ENCODE data around the gene ANAPC5.
"Not testable (repeated sequence)": the region's sequence is repeated elsewhere in the genome, so short reads cannot be mapped to it uniquely, and the experiment has no call there.

The ANAPC5 gene

DNA sequence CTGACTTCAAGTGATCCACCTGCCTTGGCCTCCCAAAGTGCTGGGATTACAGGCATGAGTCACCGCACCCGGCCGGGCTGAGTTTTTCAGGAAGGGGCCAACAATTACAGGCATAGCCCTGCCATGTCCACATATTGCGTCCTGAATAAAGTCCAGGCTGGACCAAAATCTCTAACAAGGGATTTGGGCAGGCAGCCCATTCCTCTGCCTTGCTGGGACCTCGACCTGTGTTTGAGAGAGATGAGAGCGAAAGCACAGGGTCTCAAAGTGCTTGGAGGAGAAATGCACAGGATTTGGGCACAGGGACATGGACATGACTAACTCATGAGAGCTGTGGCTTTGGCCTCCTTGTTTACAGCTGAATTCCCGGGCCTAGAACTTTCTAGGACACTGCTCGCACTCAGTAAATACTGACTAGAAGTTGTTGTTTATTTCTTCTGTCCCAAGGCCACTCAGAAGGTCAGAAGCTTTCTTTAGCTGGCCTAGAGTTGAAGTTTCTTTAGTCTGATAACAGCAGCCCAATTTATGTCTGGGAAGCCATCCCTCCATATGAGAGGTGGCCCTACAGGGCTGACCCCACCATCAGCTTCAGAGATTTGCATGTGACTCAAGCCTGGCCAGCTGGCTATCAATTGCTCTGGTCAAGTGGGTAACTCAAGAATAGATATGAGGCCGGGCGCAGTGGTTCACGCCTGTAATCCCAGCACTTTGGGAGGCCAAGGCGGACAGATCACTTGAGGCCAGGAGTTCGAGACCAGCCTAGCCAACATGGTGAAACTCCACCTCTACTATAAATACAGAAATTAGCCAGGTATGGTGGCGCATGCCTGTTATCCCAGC, 67.4 kb downstream of the ANAPC5 start:
- no peak for DNase-seq

DNA sequence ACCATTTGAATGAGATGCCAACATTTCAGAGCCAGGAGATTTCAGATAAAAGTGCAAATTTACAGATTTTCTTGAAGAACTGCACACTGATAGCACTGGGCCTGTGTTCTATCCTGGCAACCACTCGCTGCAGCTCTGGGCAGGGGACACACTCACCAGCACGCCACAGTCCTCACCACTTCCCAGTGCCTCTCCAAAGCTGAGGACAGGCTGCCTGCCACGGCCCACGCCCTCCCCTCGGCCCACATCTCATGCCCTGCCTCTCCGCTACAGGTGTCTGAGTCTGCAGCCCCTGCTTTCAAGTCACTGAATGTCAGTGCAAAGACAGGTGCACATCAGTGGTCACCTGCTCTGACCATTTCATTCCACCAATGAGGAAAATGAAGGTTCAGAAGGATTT, 68.4 kb downstream of the ANAPC5 start:
- DNase-seq: no peak

DNA sequence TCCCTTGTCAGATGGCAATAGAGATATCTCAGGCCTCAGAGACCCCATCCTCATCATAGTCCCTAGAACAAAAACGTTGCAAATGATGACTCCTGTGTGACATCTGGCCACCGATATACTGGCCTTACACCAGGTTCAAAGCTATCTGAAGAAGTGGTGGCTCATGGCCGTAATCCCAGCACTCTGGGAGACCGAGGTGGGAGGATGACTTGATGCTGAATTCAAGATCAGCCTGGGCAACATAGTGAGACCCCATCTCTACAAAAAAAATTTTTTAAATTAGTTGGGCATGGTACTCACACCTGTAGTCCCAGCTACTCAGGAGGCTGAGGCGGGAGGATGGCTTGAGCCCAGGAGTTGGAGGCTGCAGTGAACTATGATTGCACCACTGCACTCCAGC, 68.8 kb downstream of the ANAPC5 start:
- no peak for DNase-seq

DNA sequence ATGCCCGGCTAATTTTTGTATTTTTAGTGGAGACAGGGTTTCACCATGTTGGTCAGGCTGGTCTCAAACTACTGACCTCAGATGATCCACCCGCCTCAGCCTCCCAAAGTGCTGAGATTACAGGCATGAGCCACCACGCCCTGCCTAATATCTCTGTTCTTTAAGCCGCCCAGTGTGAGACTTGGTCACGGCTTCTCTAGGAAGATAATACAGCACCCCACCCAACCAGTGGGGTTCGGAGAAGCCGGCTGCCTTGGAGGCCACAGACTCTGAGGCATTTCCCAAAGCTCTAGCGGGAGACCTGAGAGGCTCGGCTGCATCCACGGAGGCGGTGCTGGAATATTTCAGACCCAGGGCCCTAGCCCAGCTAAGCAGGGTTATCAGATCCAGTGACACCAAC, 69.3 kb downstream of the ANAPC5 start:
- not testable (repeated sequence) for DNase-seq

DNA sequence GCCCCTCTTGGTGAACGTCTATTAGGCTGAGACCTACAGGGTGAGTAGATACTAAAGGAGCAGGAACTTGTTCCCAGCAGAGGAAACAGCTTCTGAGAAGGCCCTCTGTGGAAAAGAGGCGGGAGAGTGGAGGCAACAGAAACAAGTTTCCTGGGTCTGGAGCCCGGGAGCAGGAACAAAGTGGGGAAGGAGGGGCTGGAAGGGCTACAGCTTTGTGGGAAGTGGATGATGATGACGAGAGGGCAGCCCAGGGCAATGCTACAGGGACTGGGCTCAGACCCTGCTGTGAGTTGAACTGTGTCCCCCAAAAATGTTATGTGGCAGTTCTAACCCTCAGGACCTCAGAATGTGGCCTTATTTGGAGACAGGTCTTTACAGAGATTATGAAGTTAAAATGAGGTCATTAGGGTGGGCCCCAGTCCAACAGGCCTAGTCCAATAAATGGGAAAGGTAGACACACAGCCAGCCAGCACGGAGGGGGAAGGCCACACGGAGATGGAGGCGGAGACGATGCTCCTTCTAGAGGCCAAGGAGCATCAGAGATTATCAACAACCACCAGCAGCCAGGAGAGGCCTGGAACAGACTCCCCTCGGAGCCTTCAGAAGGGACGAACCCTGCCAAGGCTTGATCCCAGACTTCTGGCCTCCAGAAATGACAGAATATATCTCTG, 70.0 kb downstream of the ANAPC5 start:
- no peak for DNase-seq

DNA sequence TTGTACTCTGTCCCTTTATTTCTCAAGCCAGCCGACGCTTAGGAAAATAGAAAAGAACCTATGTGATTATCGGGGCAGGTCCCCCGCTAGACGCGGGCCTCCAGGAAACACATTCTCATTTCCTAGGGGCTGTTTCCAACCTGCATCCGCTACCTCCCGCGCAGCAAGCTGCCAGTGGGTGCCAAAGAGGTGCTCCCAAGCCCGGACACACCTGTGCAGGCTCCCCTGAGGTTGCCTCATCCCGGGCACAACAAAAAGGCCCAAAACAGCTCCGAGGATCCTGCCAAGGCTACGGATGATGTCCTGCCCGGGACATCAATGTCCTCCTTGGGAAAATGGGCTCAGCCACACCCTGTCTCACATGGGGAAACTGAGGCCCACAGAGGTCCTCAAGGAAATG, 71.1 kb downstream of the ANAPC5 start:
- DNase-seq: not testable (repeated sequence)

DNA sequence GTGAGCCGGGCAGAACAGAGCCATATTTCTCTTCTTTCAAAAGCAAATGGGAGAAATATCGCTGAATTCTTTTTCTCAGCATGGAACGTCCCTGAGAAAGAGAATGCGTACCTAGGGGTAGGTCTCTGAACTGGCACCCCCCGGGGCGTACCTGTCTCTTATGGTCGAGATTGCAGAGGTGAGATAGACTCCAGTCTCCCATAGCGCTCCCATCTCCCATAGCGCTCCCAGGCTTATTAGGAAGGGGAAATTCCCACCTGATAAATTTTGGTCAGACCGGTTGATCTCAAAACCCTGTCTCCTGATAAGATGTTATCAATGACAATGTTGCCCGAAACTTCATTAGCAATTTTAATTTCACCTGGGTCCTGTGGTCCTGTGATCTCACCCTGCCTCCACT, 71.7 kb downstream of the ANAPC5 start:
- not testable (repeated sequence) for DNase-seq

DNA sequence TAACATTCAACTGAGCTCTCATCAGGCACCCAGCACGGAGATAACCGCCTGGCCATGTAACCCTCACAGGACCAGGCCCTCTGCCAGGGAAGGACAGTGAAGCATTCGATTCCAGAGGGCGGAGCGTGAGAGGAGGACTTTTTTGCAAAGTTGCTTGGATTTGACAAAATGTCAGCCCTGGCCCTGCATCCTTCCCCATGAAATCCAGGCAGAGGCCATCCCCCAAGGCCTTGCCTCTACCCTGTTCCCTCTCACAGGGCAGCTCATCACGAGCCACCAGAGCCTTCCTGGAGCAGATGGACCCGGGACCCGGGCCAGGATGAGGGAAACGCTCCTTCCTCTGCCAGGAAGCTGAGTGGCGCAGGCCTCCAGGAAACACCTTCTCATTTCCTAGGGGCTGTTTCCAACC, 72.7 kb downstream of the ANAPC5 start:
- no peak for DNase-seq

DNA sequence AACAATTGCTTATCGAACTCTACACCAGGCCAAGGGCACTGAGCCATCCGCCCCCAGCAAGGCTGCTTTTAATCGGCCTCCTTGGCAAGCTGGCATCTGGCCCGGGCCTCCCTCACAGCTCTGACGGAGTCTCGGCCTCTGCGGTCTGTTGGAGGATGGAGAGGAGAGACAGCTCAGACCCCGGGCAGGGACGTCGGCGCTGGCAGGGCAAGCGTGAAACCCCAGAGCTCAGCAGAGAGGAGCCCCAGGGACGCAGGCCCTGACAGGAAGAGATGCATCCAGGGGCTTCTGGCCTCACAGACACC, 73.2 kb downstream of the ANAPC5 start:
- DNase-seq: no peak

DNA sequence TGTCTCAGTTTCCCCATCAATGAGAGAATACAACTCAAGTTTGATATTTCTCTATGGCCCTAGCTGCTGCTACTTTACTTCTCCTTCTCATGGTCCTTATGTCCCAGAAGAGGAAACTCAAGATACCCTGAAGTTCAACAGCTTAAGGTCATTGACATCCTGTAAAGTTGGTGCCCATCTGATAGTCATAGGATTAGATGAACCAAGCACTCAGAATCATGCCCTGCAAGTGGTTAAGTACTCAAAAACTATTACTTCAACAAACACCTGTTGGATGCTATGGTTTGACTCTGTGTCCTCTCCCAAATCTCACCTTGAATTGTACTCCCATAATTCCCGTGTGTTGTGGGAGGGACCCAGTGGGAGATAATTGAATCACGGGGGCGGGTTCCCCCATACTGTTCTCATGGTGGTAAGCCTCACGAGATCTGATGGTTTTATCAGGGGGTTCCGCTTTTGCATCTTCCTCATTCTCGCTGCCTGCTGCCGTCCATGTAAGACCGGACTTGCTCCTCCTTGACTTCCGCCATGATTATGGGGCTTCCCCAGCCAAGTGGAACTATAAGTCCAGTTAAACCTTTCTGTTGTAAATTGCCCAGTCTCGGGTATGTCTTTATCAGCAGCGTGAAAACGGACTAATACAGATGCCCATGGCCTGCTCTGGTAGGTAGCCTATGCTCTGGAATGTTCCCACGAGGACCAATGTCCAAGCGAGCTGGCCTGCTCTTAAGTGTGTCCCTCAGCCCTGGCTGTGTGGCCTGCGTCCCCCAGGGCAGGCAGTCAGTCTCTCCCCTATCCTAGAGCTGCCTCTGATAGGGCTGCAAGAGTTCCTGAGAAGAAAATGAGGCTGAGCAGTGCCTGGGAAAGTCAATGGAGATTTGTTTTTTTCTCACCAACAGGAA, 73.8 kb downstream of the ANAPC5 start:
- DNase-seq: no peak

DNA sequence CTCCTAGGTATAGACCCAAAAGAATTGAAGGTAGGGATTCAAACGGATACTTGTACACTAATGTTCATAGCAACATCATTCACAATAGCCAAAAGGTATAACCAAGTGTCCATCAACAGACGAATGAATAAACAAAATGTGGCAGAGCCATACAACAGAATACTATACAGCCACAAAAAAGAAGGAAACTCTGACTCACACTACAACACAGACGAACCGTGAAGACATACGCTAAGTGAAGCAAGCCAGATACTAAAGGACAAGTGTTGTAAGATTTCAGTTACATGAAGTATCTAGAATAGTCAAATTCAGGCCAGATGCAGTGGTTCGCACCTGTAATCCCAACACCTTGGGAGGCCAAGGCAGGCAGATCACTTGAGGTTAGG, 74.8 kb downstream of the ANAPC5 start:
- no peak for DNase-seq

DNA sequence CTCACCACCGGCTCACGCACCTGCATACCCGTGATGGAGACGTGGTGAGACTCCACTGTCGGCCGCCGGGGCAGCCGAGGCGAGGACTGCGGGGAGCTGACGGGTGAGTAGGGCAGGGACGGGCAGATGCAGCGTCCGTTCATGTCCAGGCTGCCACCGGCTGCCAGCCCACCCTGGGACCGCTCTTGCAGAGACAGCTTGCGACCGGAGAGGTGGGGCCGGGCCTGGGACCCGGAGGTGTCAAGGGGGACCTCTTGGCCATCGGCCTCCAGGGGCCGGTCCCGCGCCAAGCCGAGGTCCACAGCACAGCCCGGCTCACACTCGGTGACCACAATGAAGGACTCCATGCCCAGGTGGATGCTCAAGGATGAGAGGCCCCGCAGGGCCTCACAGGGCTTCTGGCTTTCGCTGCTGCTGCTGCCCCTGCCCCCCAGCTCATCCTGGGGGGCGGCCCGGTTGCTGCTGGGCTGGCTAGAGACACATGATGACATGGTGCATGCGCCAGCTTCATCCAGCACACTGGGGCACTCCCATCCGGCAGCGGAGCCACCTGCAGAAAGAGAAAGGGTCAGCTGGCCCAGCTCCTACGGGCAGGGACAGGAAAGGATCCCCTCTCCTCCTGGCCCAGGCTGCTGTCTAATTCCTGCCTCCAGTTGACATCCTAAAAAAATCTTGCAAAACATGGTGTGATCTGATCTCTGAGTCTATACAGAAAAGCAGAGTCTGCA, 78.0 kb downstream of the ANAPC5 start:
- DNase-seq: no peak

DNA sequence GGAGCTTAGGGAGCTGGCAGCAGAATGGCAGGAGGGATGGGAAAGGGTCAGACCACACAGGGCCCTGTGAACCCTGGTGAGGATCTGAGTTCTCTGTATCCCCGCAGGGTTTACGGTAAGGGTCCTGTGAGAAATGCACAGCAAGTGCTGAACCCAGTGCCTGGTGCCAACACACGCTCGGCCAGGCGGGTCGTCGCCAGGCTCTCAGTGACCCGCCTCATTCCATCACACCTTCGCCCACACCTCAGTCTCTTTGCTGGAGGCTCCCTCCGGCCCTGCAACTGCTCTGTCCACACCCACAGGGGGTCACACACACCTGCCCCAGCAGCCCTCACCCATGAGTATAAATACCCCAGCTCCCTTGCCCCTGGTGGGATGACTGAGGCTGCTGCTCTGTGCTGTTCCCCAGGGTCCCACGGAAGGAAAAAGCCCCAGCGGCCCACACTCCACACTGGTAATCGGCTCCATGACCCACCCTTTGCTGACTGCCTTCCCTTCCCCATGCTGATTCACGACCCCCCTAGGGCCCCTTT, 78.8 kb downstream of the ANAPC5 start:
- DNase-seq: no peak

DNA sequence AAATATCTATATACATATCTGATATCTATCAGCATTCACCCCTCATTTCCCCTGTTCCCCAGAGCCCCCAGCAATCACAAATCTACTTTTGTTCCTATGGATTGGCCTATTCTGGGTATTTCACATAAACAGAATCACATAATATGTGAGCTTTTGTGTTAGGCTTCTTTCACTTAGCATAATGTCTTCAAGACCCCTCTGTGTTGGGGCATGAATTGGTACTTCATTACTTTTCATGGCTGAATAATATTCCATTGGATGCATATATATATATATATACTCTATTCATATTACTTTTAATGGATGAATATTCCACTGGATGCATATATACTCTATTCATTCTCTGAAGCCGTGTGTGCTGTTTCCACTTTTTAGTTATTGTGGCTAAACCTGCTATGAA, 84.4 kb downstream of the ANAPC5 start:
- no peak for DNase-seq

DNA sequence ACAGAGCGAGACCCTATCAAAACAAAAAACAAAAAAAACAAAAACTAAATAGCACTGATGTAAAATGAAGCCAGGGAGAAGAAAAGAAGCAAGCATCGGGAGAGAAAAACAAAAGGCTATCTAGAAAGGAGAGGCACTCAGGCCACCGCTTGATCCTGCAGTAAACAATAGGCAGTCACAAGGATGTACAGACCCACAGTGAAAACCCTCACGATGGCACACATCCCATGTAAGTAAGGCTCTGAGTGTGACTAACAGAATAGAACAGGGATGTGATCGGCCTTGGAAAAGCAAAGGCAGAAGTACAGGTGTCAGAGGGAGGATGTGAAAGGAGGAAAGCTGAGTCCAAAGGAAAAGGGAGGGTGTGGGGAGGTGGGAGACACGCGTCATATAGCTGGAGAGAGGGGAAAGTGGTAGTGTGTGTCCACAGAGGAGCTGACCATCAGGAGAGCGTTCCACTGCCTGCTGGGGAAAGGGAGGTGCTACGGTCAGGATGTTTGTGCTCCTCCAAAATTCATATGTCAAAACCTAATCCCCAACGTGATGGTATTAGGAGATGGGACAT, 87.2 kb downstream of the ANAPC5 start:
- DNase-seq: no peak

DNA sequence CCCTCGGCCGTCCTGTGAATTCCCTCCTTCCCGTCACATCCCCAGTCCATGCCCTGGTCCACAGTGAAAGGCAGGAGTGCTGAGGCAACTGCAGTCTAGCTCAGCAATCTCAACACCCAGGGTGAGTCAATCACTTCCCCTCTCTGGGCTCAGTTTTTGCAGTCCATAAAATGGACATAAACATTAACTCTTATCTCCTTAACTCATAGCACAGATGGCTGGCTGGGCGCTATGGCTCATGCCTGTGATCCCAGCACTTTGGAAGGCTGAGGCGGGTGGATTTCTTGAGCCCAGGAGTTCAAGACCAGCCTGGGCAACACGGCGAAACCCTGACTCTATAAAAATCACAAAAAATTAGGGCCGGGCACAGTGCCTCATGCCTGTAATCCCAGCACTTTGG, 88.1 kb downstream of the ANAPC5 start:
- DNase-seq: no peak

DNA sequence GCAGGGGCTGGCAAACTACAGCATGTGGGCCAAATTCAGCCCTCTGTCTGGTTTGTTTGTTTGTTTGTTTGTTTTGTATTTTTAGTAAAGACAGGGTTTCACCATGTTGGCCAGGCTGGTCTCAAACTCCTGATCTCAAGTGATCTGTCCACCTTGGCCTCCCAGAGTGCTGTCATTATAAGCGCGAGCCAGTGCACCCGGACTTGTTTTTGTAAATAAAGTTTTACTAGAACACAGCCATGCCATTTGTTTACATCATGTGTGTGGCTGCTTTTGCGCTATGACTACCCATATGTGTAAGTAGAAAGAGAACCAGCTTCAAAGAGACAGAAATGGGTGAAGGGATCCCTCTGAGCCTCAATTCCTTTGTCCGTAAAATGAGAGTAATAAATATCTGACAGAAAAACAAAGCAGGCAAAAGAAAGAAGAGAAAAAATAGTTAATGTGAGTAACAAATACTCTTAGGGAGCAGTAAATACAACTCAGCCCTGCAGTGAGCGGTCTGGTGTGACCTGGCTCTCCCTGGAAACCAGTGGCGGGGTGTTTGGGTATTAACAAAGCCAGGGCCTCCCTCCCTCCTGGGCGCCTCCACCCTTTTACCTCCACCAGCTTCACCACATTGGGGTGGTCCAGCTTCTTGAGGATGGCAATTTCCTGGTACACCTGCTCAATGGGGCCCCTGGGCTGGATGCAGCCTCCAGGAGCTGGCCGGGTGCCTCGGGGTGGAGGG, 88.8 kb downstream of the ANAPC5 start:
- DNase-seq: no peak

DNA sequence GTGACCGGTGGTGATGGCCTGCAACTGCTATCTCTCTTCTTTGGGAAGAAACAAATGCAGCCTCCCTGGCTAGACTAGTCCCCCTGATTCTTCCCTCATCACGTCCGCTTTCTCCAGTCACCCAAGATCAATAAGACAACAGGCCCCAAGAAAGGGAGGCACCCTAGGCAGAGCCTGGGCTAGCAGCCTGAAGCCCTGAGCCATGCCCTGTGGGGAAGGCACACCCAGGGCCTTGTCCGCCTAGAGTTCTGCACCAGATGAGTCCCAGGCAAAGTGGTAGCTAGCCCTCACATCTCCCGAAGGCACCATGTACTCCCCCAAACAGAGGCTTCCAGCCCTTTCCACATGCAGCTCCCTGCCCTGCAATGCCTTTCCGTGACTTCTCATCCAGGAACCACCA, 90.8 kb downstream of the ANAPC5 start:
- DNase-seq: no peak

DNA sequence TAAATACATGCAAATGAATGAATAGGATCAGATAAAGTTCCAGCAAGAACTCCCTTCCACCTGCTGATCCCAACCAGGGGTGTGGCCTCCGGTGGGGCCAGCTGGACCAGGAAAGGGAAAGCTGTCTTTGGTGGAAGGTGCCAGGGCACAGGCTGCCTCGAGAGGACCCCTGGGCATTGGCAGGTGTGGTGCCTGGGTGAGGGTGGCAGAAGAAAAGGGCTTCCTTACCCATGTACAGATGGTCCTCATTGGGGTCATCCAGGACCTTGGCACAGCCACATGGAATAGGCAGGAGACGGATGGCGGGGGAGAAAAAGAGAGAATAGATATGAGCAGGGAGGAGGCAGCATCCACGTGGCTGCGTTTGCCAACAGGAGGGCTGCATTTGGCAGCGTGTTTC, 92.1 kb downstream of the ANAPC5 start:
- no peak for DNase-seq

DNA sequence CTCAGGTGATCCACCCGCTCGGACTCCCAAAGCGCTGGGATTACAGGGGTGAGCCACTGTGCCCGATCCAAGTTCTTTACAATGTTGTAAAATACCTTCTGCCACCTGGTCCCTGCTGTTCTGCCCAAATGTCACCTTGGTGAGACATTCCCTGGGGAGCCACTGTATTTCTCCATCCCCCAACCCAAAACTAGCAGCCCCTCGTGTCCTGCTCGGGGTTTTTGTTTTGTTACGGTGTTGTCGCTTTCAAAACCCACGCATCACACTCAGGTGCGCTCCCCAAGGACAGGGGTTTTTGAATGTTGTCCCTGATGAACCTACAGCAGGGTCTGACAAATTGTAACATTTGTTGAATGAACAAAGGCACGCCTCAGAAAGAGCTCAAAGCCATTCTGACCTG, 93.1 kb downstream of the ANAPC5 start:
- DNase-seq: no peak

All from eye (tissue), 1 donor.